ENCODE results near the gene CDCA3. TPM values are rescaled to one million over a fixed set of nuclear protein-coding genes. Genes with fewer than 3 reads are reported as not detected.
"Not testable (repeated sequence)": the region's sequence is repeated elsewhere in the genome, so short reads cannot be mapped to it uniquely, and the experiment has no call there.

CDCA3 gene
- total RNA-seq, 4 donors from 2014 or later: 1.2 to 2.9 (median 1.5) TPM

DNA sequence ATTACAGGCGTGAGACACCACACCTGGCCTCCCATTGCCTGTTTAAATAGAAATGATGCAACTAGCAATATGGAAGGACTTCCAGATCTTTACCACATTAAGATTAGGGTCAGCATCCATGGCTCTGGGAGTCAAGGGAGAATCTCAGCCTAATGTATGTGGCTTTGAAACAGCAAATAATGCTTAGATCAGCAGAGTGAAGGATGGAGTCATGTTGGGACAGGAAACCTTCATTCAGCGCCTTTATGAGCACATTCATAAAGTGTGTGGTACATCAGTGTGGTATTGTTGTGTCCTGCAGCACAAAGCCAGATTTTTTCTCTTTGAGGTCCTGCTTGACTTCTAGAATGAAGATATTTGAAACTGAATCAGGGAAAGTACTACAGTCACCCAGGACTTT lies 37.3 kb upstream of the CDCA3 start:
- intact Hi-C loops (cut with DNase I): no loop called here
- 97% methylated on average over 2 of the region's 2 CpGs for WGBS
- H3K4me1 ChIP-seq: peaks cover 0 to 22% (median 16%) of the 10 kb centered on the region in 4 donors
- peaks cover 9 to 23% (median 15%) of the 10 kb centered on the region in 4 donors for H3K36me3 ChIP-seq
- no peaks in the 10 kb centered on the region for H3K9me3 ChIP-seq
- H3K4me3 ChIP-seq: no peak overlapping the region
- H3K27me3 ChIP-seq: no peaks in the 10 kb centered on the region
- TF ChIP-seq POLR2A (IDR thresholded peaks at IDR 0.05; ENCODE audit: low read depth) (no peak), EP300 (IDR thresholded peaks at IDR 0.05) (no peak), POLR2AphosphoS5 (IDR thresholded peaks at IDR 0.05) (no peak), CTCF (IDR thresholded peaks at IDR 0.05) (no peak)
- DNase-seq (ENCODE audit: extremely low spot score): no peak
- H3K27ac ChIP-seq (replicated peaks in 1 of 4): no peak overlapping the region

GRCh38 chr12:6887460-6887859 lies 36.4 kb upstream of the CDCA3 start:
- Histone ChIP-seq H3K9me3 (no peaks in the 10 kb centered on the region), H3K4me1 (peaks cover 0 to 22% (median 16%) of the 10 kb centered on the region in 4 donors), H3K4me3 (no peak overlapping the region), H3K36me3 (peaks cover 9 to 32% (median 19%) of the 10 kb centered on the region in 4 donors), H3K27ac (replicated peaks in 1 of 4) (no peak overlapping the region), H3K27me3 (no peaks in the 10 kb centered on the region)
- intact Hi-C loops (cut with DNase I): no loop called here
- WGBS: 82% methylated on average over 8 of the region's 8 CpGs
- no peak for TF ChIP-seq POLR2A (IDR thresholded peaks at IDR 0.05; ENCODE audit: low read depth)
- no peak for TF ChIP-seq CTCF (IDR thresholded peaks at IDR 0.05)
- TF ChIP-seq POLR2AphosphoS5 (IDR thresholded peaks at IDR 0.05): no peak
- TF ChIP-seq EP300 (IDR thresholded peaks at IDR 0.05): no peak
- no peak for DNase-seq (ENCODE audit: extremely low spot score)

- DNase-seq (ENCODE audit: extremely low spot score); H3K27ac ChIP-seq (replicated peaks in 1 of 4); H3K4me3 ChIP-seq; H3K9me3 ChIP-seq; H3K27me3 ChIP-seq; intact Hi-C loops (cut with DNase I): not testable (repeated sequence)
- Histone ChIP-seq H3K36me3 (peaks cover 9 to 33% (median 21%) of the 10 kb centered on the region in 4 donors), H3K4me1 (peaks cover 0 to 12% (median 9%) of the 10 kb centered on the region in 4 donors)
- WGBS: 80% methylated on average over 10 of the region's 15 CpGs
These were observed 35.3 kb upstream of the CDCA3 start for GRCh38 chr12:6886206-6886999.

DNA sequence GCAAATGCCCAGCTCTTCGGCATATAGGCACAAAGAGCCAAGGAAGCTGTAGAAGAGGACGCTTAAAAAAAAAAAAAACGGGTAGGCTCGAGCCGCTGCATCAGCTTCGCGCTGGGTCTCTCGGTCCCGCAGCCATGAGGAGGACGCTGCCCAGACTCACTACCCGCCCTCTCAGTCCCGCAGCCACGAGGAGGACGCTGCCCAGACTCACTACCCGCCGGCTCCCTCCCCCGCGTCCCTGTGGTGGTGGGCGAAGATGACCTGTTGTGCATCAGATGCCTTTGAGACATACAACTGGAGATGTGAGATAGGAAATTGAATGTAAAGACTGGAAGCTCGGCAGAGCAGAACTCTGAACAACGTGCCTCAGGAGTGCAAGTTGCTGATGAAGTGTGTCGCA lies 33.5 kb upstream of the CDCA3 start:
- Histone ChIP-seq H3K9me3 (no peaks in the 10 kb centered on the region), H3K4me3 (no peak overlapping the region), H3K4me1 (no peaks in the 10 kb centered on the region), H3K27me3 (no peaks in the 10 kb centered on the region), H3K27ac (replicated peaks in 1 of 4) (no peak overlapping the region), H3K36me3 (peaks cover 9 to 33% (median 21%) of the 10 kb centered on the region in 4 donors)
- TF ChIP-seq CTCF (IDR thresholded peaks at IDR 0.05): no peak
- no peak for TF ChIP-seq POLR2AphosphoS5 (IDR thresholded peaks at IDR 0.05)
- no peak for TF ChIP-seq POLR2A (IDR thresholded peaks at IDR 0.05; ENCODE audit: low read depth)
- TF ChIP-seq EP300 (IDR thresholded peaks at IDR 0.05): no peak
- intact Hi-C loops (cut with DNase I): no loop called here
- WGBS: 72% methylated on average over 21 of the region's 22 CpGs
- no peak for DNase-seq (ENCODE audit: extremely low spot score)

- Histone ChIP-seq H3K9me3 (no peaks in the 10 kb centered on the region), H3K36me3 (peaks cover 9 to 33% (median 21%) of the 10 kb centered on the region in 4 donors), H3K4me1 (no peaks in the 10 kb centered on the region), H3K4me3 (no peak overlapping the region), H3K27ac (replicated peaks in 1 of 4) (no peak overlapping the region), H3K27me3 (no peaks in the 10 kb centered on the region)
- TF ChIP-seq POLR2A (IDR thresholded peaks at IDR 0.05; ENCODE audit: low read depth): no peak
- no peak for TF ChIP-seq POLR2AphosphoS5 (IDR thresholded peaks at IDR 0.05)
- no peak for TF ChIP-seq EP300 (IDR thresholded peaks at IDR 0.05)
- TF ChIP-seq CTCF (IDR thresholded peaks at IDR 0.05): no peak
- intact Hi-C loops (cut with DNase I): no loop called here
- no peak for DNase-seq (ENCODE audit: extremely low spot score)
- WGBS: 90% methylated on average over 11 of the region's 11 CpGs
These were observed 32.6 kb upstream of the CDCA3 start for GRCh38 chr12:6883683-6884082.
